Psoas muscle (tissue), 8 donors: Measurements from ENCODE around the gene MED17. TPM values are rescaled to one million over a fixed set of nuclear protein-coding genes. Genes with fewer than 3 reads are reported as not detected.
A peak's percentile ranks its signal among the peaks of the same experiment; 100 is the strongest.
"Not testable (repeated sequence)": the region's sequence is repeated elsewhere in the genome, so short reads cannot be mapped to it uniquely, and the experiment has no call there.

Experiments
- ATAC-seq, 4 donors: fragments of 200-7000 bp; cut with Tn5 transposase; one replicate each; pipeline ENCODE4 v1.9.1; 2020; ENCODE audit warnings: moderate library complexity in 3 of 4, mild to moderate bottlenecking in 2 of 4
- DNase-seq, 2 donors: peaks; one replicate each; pipeline ENCODE4 v3.0.0-alpha.2; 2020
- H3K27ac ChIP-seq: fragments of 200-600 bp; one replicate; pipeline ENCODE4 v1.8.0; 2022
- H3K27me3 ChIP-seq, 3 donors: fragments of 200-600 bp in 1 of 3; one replicate each; pipeline versions ENCODE4 v1.6.1 to v1.8.0; 2013 to 2022; ENCODE audit warnings: low read length in 2 of 3, mild to moderate bottlenecking in 2 of 3, moderate library complexity in 1 of 3; ENCODE audit not compliant: insufficient read depth in 3 of 3
- H3K36me3 ChIP-seq, 2 donors: fragments of 200-600 bp in 1 of 2; one replicate each; pipeline versions ENCODE4 v1.6.1 to v1.8.0; 2013 to 2022; ENCODE audit warnings: low read depth in 1 of 2, mild to moderate bottlenecking in 1 of 2, moderate library complexity in 1 of 2; ENCODE audit not compliant: insufficient read depth in 1 of 2
- H3K4me1 ChIP-seq: fragments of 200-600 bp; one replicate; pipeline ENCODE4 v1.8.0; 2022
- H3K4me3 ChIP-seq: fragments of 200-600 bp; one replicate; pipeline ENCODE4 v1.8.0; 2022; ENCODE audit warnings: mild to moderate bottlenecking
- H3K9me3 ChIP-seq: fragments of 200-600 bp; one replicate; pipeline ENCODE4 v1.8.0; 2022
- CTCF ChIP-seq: fragments of 200-600 bp; IDR thresholded peaks from one replicate; pipeline ENCODE4 v1.8.0; 2022; ENCODE audit warnings: antibody characterized with exemption
- WGBS, 3 donors: extraction: QIAGEN DNeasy Blood & Tissue Kit; methylation state at CpG; one replicate each; pipeline versions ENCODE4 v1.1.6 to v1.1.7; 2013; 5-methylcytosine and 5-hydroxymethylcytosine counted together
- intact Hi-C, 2 donors: fragments of 100-400 bp; cut with DNase I; formaldehyde crosslinking; loops; one replicate each; pipeline versions ENCODE4 v1.11.0 to v1.14.2; 2022
- polyA plus RNA-seq, 3 donors: library from polyadenylated mRNA; stranded (reverse); fragments of 200-250 nt; gene quantifications; one replicate each; pipeline ENCODE4 v1.2.3, GENCODE V29; 2013
- total RNA-seq, 4 donors: library from RNA; stranded (reverse); fragmentation: NEBNext Ultra II Directional in 2 of 4; extraction: Animal tissue kit (Norgen Biotek cat#: 25700) in 2 of 4; gene quantifications; one replicate each; pipeline versions ENCODE4 v1.2.1 to v1.2.4, GENCODE V29; 2021 to 2023
- donor health status: healthy with polysubstance abuse.
- donor health status: DM: no; HTN: no; CAD: no; lungs with moderate emphysema.
- donor health status: Bipolar disorder and iron deficiency.
- donor health status: healthy.
- donor health status: DM: yes; HTN: yes; CAD: no.
- donor health status: DM: no; HTN: no; CAD: no.
- donor health status: DM: no; HTN: no; CAD: no.
- donor health status: DM: yes; HTN: yes; CAD: no.

Gene MED17
- total and polyA plus RNA-seq, 7 donors, result 7.1 to 16.0 (median 11.2) TPM

- intact Hi-C loops, result no loop called here
- peak in 2 of 4 donors; percentile 19 to 25 for ATAC-seq
- no peak overlapping the region for H3K4me3 ChIP-seq
These were observed 12.0 kb upstream of the MED17 start for GRCh38 chr11:93772123-93772522.

GRCh38 chr11:93773045-93773477, 11.0 kb upstream of the MED17 start:
- intact Hi-C loops, result no loop called here
- Histone ChIP-seq H3K27me3 (no peaks in the 10 kb centered on the region), H3K9me3 (no peaks in the 10 kb centered on the region), H3K36me3 (peaks cover 0 to 3% of the 10 kb centered on the region in 2 donors), H3K4me3 (no peak overlapping the region), H3K4me1 (no peaks in the 10 kb centered on the region), H3K27ac (no peak overlapping the region)
- ATAC-seq (no peak), DNase-seq (no peak)
- WGBS, 3 donors, result 92 to 98% (median 94%) methylated on average over 3 of the region's 3 CpGs
- TF ChIP-seq CTCF, result no peak

More at GRCh38 chr11:93772123-93772522, 12.0 kb upstream of the MED17 start:
- no peak for DNase-seq
- WGBS, 3 donors, result 86 to 99% (median 94%) methylated on average over 4 of the region's 4 CpGs
- no peak for TF ChIP-seq CTCF
- Histone ChIP-seq H3K27ac (no peak overlapping the region), H3K36me3 (peaks cover 0 to 3% of the 10 kb centered on the region in 2 donors), H3K27me3 (no peaks in the 10 kb centered on the region), H3K9me3 (no peaks in the 10 kb centered on the region), H3K4me1 (no peaks in the 10 kb centered on the region)

DNA sequence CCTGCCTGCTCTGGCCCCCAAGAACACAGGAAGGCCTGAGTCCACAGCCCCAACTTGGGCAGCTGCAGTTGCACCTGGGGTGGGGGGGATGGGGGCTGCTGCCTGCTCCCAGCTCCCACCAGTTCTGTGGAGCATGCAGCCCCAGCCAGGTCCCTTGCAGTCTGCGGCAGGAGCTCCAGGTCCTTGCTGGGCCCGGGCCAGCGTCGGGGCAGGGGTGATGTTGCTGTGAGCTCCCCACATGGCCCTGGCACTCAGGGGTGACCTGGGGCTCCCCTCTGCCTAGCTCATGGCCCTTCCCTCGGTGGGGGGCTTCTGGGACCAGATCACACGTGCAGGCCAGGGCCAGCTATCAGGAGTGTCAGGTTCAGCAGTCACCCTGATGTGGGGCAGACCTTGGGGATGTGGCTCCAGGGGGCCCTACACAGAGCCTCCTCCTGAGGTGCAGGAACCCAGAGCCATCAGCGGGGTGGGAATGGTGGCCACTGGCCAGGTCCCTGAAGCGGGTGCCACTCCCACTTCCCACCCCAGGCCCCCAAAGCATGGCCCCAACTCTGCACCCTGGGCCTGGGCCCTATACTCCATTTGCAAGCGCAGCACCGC, 10.4 kb upstream of the MED17 start:
- 89 to 92% (median 89%) methylated on average over 9 to 10 of the region's 10 CpGs for WGBS, 3 donors
- Histone ChIP-seq H3K27me3 (no peaks in the 10 kb centered on the region), H3K4me3 (no peak overlapping the region), H3K27ac (no peak overlapping the region), H3K36me3 (peaks cover 0 to 3% of the 10 kb centered on the region in 2 donors), H3K9me3 (no peaks in the 10 kb centered on the region), H3K4me1 (no peaks in the 10 kb centered on the region)
- peak in 1 of 4 donors; percentile 37 for ATAC-seq
- intact Hi-C loops, result no loop called here
- DNase-seq, result no peak
- TF ChIP-seq CTCF, result no peak

- ATAC-seq, DNase-seq, H3K36me3 ChIP-seq, intact Hi-C loops, H3K4me1 ChIP-seq, H3K27me3 ChIP-seq, H3K27ac ChIP-seq, H3K9me3 ChIP-seq, H3K4me3 ChIP-seq: not testable (repeated sequence)
- 86 to 93% (median 90%) methylated on average over 3 of the region's 3 CpGs for WGBS, 3 donors
These were observed 9.5 kb upstream of the MED17 start for GRCh38 chr11:93774560-93774959.

DNA sequence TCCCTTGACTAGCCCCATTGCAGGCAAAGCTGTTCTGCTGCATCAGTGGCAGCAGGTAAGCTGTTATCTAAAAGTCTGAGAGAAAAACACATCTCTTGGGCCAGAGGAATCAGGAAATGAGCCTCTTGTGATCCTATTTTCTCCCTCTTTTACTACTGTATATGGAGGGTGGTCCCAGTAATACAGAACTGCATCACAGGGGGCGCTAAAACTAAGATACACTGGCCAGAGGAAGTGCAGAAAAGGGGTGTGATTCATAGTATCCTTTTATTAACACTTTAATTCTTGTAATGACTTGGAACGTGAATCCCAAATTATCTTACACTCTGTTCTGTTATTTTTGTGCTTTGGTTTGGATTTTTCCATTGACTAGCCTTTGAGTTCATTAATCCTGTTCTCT, 8.8 kb upstream of the MED17 start:
- ATAC-seq (no peak), DNase-seq (no peak)
- Histone ChIP-seq H3K27ac (no peak overlapping the region), H3K27me3 (no peaks in the 10 kb centered on the region), H3K36me3 (peaks cover 0 to 3% of the 10 kb centered on the region in 2 donors), H3K4me1 (no peaks in the 10 kb centered on the region), H3K4me3 (no peak overlapping the region), H3K9me3 (no peaks in the 10 kb centered on the region)
- no peak for TF ChIP-seq CTCF
- 55 to 61% (median 59%) methylated on average over 2 of the region's 2 CpGs for WGBS, 3 donors
- intact Hi-C loops, result no loop called here
